Epithelial cell of prostate (primary cell): Measurements from ENCODE around the gene LY9.
"Not testable (repeated sequence)": the region's sequence is repeated elsewhere in the genome, so short reads cannot be mapped to it uniquely, and the experiment has no call there.

Source experiments
- DNase-seq: peaks from one replicate; pipeline ENCODE4 v3.0.0-alpha.2; 2011; ENCODE audit warnings: low read depth, low spot score
- H3K27ac ChIP-seq: fragments of 450-650 bp; 2 replicates; pipeline ENCODE4 v1.5.1; 2017; ENCODE audit warnings: mild to moderate bottlenecking

Gene LY9

GRCh38 chr1:160860840-160861505 lies 65.0 kb downstream of the LY9 start:
- DNase-seq: no peak
- H3K27ac ChIP-seq: no peak overlapping the region

- H3K27ac ChIP-seq: no peak within 1 kb of the TSS
- DNase-seq: no peak
Measured at GRCh38 chr1:160862203-160863060, 66.5 kb downstream of the LY9 start, which contains the start of gene CD244. Gene CD244 (minus strand): TSS chr1:160862887. CDS start chr1:160862677, 210 bp downstream.

GRCh38 chr1:160863061-160863773 lies 67.2 kb downstream of the LY9 start:
- no peak for DNase-seq
- H3K27ac ChIP-seq: no peak overlapping the region

- no peak for DNase-seq
- no peak overlapping the region for H3K27ac ChIP-seq
Measured at GRCh38 chr1:160863774-160864131, 67.8 kb downstream of the LY9 start.

GRCh38 chr1:160864173-160864572 lies 68.2 kb downstream of the LY9 start:
- no peak overlapping the region for H3K27ac ChIP-seq

GRCh38 chr1:160865337-160865736 lies 69.4 kb downstream of the LY9 start:
- no peak overlapping the region for H3K27ac ChIP-seq
- DNase-seq: no peak

More at GRCh38 chr1:160864173-160864572, 68.2 kb downstream of the LY9 start:
- DNase-seq: no peak

- H3K27ac ChIP-seq: no peak overlapping the region
- DNase-seq: no peak
Measured at GRCh38 chr1:160866001-160866694, 70.2 kb downstream of the LY9 start.

- no peak overlapping the region for H3K27ac ChIP-seq
- no peak for DNase-seq
Measured at GRCh38 chr1:160866695-160867260, 70.8 kb downstream of the LY9 start.

GRCh38 chr1:160867651-160868050 lies 71.7 kb downstream of the LY9 start:
- H3K27ac ChIP-seq, DNase-seq: not testable (repeated sequence)

- H3K27ac ChIP-seq: no peak overlapping the region
- DNase-seq: no peak
Measured at GRCh38 chr1:160868141-160868540, 72.2 kb downstream of the LY9 start.

- DNase-seq: no peak
- H3K27ac ChIP-seq: no peak overlapping the region
Measured at GRCh38 chr1:160874935-160875334, 79.0 kb downstream of the LY9 start.

- not testable (repeated sequence) for H3K27ac ChIP-seq, DNase-seq
Measured at GRCh38 chr1:160875591-160875990, 79.6 kb downstream of the LY9 start.

- DNase-seq: no peak
Measured at GRCh38 chr1:160876311-160876710, 80.3 kb downstream of the LY9 start.

GRCh38 chr1:160877221-160877620 lies 81.2 kb downstream of the LY9 start:
- no peak for DNase-seq

More at GRCh38 chr1:160876311-160876710, 80.3 kb downstream of the LY9 start:
- H3K27ac ChIP-seq: no peak overlapping the region

More at GRCh38 chr1:160877221-160877620, 81.2 kb downstream of the LY9 start:
- no peak overlapping the region for H3K27ac ChIP-seq
